SK-N-MC (cell line): Measurements from ENCODE around the gene LRRC3.

ENCODE experiments used
- EZH2 ChIP-seq: fragments of 200-600 bp; sonication (generic); IDR thresholded peaks from one replicate; pipeline ENCODE4 v1.6.1; 2017; ENCODE audit warnings: antibody characterized with exemption
- POLR2AphosphoS5 ChIP-seq: IDR thresholded peaks from 2 replicates; pipeline ENCODE4 v1.6.1; 2012; ENCODE audit warnings: mild to moderate bottlenecking, low read depth, low read length, borderline replicate concordance

DNA sequence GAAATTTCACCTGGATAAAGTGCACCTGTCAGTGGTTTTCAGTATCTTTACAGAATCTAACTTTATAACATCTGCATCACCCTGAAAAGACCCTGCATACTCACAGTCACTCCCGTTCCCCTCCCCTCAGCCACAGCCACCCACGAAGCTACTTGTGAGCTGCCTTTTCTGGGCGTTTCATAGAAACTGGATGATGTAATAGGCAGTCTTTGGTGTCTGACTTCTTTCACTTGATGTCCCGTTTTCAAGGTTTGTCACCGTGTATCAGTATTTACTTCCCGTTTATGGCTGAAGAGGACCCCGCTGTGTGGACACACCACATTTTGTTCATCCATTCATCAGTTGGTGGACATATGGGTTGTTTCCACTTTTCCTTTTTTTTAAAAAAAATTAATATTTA lies 47.8 kb upstream of the LRRC3 start:
- no peak for TF ChIP-seq POLR2AphosphoS5
- TF ChIP-seq EZH2, result no peak
